HG02571 (cell line): ENCODE results near the gene CEND1.

Experiments
- ATAC-seq: cut with Tn5 transposase; IDR thresholded peaks from one replicate; pipeline ENCODE4 v1.9.1; 2021; ENCODE audit warnings: mild to moderate bottlenecking, moderate library complexity; ENCODE audit not compliant: unreplicated experiment

CEND1 gene

DNA sequence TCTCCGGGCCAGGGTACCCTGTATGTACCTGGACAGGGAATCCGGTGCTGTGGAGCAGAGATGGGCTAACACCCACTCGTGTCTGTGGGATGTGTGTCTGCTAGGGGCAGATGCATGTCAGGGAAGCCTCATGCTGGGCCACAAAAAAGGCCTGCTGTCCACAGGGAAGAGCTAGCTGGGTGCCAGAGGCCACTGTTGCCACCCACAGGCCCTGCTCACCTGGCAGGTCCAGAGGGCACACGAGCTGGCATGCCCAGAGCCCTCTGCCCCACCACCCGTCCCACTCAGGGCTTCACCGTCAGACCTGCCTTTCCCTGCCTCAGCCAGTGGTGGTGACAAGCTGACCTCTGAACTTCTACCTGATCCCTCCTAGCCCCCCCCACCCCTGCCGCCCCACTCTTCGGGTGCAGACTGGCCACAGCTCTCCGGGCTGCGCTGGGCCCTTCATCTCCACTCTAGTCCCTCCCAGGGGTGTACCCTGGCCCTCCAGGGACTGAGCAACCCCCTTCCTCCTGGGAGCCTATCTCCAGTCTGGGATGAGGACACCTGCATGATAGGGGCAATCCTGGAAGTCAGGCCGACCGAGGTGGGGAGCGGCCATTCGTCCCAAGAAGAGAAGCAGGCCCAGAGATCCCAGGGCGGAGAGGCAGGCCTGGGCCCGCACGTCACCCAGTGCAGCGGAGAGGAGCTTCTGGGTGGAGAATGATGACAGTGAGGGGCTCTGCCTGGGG lies 6.8 kb upstream of the CEND1 start:
- no peak for ATAC-seq

DNA sequence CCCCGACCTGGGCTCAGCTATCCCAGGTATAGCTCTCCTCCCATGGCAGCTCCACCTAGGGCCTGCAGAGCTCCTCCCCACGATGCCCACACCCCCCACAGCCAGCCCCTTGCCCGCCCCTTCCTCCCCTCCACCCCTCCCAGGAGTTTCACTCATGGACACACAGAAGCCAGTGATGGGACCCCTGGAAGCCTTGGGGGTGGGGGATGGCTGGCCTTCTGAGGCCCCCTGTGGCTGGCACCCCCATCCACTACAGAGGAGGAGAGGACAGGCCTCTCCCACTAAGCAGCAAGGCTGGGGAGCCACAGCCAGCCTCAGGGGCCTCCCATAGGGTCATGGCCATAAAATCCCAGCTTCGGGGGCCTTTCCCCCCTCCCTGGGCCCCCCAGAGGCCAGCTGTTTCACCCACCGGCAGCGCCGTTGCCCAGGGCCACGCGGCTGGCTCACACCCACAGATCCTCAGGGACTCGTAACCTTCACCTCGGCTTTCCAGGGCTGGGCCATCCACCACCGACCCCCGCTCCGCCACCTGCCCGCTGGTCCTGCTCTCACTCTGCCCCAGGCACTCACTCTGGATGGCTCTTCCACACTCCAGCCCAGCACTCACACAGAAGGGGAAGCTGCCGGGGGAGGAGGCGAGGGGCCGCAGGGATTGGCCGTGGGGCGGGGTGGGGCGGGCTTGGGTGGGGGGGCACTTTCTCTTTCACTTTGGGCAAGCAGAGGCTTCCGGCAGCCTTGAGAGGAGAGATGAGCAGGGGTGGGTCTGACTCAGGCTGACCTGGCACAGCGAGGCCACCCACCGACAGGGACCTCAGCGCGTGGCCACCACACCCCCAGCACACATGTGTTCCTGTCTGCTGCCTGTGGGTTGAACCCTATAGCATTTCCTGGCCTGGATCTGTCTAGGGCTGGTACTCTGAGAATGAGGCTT lies 6.0 kb upstream of the CEND1 start:
- no peak for ATAC-seq

DNA sequence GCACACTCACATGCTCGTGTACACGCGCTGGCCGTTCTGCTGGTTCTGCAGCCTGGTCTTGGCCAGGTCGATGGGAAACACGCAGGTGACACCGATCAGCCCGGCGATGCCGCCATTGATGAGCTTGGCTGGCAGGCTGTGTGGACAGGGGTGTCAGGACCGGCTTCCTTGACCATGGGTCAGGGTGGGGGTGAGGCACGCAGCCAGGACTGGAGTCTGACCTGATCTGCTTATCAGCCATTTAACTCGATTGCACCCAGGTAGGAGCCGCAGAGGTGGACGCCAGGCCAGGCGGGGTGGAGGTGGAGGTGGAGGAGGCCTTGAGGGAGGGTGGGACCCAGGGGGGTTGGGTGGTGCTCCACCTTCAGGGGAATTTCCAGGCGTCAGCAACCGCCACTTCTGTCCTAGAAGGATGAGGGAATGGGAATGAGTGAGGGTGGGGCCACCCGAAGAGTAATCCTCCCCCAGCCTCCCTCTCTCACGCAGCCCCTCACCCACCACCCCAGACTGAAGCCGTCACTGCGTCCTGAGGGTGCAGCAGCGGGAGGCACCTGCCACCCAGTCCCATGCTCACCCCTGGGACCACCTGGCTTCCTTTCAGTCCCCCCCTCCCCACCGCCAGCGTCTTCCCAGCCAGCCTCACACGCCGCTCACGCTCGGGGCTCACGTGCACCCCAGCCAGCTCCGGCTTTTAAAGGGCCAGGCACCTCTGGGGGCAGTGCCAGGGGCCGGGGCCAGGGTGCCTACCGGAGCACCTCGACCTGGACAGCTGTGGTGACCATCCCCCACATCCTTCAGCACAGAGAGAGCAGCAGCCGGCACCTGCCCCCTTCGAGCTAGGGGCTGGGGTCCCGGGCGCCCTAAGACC lies 5.1 kb upstream of the CEND1 start:
- no peak for ATAC-seq

DNA sequence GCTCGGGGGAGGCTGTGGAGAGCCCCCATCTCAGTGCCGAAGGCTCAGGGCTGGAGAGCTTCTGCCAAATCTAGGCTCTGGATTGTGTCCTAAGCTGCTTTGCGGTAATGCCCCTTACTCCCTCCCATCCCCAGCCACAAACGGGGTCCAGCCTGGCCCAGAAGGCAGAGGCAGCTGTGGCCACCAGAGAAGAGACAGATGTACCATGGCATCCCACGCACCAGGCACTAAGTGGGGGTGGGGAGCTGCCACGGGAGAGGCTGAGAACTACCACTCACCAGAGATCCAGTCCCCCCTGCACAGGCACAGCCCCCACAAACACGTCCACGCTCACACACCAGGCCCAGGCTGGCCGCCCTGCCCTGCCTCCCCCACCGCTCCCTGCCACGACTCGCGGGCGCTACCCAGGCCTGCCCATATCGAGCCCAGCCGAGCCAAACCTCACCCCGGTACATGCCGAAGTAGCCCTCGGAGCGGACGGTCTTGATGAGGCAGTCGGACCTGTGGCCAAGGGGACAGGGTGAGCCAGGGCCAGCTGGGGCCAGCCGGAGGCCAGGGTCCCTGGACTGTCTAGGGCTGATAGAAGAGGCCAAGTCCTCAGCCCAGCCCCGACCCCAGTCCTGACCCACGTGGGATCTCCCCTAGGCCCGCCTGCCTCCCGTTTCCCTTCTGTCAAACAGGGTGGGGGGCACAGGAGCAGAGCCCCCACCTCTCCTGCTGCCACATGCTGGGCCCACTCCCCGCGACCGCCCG lies 4.3 kb upstream of the CEND1 start:
- ATAC-seq, result no peak

DNA sequence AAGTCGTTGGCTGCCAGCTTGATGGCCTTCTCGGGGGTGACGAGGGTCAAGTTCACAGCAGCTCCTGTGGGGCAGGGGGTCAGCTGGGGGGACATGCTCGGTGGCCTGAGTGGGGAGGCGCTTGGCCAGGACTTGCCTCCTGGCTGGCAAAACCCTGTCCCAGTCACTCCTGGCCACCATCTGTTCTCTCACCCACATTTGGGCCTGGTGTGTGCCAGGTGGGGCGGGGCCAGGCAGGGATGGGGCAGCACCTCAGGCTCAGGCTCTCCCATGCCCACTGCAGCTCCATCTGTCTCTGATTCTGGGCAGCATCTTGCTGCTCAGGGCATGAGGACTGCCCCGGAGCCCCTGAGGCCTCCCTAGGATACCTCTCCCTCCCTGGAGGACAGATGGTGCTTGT lies 3.7 kb upstream of the CEND1 start:
- no peak for ATAC-seq

DNA sequence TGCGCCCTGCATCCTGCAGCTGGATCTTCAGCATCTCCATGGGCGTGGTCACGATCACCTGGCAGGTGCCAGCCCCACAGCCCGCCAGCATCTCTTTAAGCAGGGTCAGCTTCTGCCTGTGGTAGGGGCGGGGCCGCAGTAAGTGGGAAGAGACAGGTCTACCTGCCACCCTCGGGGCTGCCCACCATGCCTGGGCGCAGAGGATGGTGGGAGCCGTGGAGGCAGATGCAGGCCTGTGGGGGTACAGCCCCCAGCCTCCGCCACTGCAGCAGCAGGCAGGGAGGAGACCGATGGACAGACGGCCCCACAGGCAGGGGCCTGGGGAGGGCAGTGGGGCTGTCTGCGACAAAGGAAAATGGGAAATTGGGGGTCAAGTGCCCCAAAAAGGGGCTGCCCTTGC lies 3.0 kb upstream of the CEND1 start:
- ATAC-seq, result no peak

DNA sequence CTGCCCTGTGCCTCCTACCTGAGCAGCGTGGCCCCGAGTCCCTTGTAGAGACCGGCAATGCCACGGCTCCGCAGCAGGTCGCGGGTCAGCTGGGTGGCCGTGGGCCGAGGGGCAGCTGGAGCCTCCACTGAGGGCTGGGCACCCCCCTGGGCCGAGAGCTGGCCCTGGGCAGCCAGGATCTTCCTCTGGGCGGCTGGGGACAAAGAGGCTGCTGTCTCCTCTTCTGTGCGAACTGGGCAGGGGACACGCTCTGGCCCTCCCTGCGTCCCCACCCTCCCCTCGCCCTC lies 2.6 kb upstream of the CEND1 start:
- ATAC-seq, result no peak

DNA sequence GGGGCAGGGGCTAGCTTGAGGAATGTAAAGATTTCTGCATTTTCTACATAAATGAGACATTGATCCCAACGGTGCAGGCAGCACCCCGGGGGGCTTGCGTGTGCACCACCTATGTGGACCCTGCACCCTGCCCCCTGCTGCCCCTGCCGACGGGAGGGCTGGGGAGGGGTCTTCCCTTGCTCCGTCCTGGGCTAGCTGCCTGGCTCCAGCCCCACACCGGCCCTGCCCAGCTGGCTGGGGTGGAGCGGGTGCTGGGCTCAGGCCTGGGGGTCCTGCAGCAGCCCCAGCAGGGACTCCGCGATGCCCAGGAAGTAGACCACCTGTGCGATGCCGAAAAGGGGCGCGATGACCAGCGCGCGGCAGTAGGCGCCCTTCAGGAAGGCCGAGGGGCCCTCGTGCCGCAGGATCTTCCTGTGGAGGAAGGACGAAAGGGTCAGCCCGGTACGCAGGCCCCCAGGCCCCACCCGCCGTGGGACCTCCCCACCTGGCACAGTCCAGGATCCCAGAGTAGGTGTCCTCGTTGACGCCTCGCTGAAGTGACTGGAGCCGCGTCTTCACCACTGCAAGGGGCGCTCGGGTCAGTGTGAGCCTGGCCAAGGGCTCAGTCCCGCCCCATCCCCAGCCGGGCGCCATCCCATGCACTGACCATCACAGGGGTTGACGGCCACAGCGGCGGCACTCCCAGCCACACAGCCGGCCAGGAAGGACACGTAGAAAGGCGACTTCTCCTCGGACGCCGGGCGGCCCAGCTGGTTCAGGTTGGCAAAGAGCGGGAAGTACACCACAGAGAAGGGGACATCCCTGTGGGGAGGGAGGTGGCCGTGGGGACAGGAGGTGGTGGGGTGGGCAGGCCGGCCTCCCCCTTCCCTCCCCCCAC lies 2.0 kb upstream of the CEND1 start:
- no peak for ATAC-seq

DNA sequence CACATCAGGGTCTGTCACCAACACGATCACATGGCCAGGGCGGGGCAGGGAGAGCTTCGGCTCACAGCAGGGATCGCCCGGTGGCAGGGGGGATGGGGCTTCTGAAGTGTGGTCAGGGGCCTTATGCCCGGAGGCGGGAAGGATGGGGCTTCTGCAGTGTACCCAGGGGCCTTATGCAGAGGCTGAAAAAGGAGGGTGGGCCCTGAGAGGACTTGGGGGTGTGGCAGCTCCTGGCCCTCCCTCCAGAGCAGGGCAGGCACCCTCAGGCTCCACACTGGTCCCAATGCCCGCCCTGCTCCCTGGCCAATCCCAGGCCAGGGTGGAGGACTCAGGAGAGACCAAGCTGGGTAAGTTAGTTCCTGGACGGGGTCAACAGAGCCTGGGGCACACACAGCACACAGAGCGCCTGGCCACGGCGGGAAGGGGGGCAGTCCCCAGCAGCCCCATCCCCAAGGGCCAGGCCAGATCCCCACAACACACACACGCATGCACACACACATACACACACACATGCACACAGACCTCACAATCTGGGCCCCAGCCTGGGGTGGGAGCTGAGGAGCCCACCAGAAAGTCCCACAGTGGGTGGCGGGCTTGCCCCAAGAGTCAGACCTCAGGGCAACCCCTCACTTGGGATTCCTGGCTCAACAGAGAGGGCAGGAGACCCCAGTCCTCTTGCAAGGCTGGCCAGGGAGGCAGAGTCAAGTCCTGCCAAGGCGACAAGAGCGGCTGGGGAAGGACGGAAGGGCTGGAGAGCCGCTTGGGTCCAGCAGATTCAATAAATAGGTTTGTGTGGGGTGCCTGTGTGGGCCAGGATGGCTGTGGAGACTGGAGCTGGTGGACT lies 1.1 kb upstream of the CEND1 start:
- ATAC-seq, result no peak

DNA sequence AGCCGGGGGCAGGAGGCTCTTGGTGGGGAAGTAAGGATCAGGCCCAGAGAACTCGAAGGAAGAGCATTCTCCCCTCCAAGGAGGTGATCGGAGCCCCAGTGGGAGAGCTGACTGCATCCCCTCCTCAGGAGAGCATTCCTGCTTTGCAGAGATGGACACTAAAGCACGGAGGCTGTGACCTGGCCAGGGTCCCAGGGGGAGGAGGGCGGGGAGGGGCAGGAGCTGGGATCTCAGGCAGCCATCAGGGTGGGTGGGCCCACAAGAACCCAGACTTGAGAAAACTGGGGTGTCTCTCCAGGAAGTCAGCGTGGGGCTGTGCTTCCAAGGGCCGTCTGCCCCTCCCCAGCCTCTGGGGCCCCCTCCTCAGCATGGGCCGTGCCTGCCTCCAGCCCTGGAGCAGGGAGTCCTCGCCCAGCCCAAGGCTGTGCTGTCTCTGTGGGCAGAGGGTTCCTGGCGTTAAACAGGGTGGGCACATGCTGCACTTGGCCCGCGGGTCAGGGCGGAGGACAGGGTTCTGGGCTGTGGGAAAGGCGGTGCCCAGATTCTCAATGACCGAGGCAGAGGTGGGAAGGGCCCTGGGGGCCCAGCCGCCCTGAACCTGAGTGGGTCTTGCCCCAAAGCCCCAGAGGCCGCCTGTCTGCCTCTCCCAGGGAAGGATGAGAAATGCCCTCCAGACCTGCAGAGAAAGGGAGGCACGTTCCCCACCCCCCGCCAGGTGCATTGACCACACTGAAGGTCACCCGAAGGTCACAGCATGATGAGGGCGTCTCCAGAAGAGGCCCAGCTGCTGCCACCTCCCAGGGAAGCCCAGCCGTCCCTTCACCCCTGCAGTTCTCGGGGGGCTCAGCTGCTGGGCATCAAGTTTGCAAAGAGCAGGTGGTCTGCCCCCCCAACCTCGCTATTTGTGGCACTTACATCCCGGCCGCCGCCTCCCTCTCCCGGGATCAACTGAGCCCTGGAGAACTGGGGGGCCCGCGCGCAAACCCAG lies 643 bp downstream of the CEND1 start:
- ATAC-seq, result no peak

DNA sequence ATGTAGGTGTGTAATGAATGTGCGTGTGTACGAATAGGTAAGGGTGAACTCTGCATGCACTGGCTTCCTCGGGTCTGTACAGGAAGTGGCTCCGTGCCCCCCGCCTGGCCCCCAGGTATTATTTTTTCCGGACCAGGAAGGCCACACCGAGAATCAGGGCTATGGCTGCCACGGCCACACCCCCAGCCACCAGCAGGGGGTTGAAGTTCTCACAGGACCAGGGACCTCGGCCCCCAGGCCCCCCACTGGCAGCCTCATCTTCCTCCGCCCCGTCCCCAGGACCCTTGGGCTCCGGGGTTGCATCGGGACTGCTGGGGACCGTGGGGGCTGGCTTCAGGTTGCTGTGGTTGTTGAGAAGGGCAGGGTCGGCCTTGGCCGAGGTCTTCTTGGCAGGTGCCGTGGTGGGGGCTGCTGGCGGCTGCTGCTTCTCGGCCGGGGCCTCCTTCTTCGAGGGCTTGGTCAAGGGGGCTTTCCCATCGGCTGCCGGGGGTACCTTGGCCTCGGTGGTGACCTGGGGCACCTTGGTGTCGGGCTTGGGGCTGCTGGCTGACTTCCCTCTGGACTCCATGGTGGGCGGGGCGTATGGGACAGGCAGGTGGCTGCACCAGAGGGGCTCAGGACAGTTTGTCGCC lies 1.8 kb downstream of the CEND1 start:
- no peak for ATAC-seq

DNA sequence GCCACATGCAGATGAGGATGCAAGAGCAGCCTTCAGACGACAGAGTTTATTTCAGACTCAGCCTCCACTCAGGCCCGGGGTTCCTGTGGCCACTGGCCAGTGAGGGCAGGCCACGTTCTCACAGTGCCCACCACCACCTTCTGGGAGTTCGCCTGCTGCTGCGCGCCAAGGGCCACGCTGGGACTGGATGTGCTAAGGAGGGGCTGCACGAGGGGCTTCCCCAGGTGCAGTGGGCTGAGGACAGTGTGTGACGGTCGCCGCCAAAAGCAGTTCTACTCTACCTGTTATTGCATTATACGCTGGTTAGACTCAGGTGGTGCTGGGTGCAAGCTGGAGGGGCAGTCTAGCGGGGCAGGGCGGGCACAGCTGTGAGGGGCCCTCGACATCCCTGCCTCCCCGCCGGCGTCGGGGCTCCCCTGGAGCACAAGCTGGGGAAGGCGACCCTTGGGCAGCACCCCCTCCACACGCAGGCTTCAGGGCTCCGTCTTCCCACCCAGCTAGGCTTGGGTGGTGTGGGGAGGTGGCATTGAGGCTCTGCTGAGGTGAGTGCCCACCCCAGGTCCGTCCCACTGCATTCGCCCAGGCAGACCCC lies 2.7 kb downstream of the CEND1 start:
- ATAC-seq, result no peak

DNA sequence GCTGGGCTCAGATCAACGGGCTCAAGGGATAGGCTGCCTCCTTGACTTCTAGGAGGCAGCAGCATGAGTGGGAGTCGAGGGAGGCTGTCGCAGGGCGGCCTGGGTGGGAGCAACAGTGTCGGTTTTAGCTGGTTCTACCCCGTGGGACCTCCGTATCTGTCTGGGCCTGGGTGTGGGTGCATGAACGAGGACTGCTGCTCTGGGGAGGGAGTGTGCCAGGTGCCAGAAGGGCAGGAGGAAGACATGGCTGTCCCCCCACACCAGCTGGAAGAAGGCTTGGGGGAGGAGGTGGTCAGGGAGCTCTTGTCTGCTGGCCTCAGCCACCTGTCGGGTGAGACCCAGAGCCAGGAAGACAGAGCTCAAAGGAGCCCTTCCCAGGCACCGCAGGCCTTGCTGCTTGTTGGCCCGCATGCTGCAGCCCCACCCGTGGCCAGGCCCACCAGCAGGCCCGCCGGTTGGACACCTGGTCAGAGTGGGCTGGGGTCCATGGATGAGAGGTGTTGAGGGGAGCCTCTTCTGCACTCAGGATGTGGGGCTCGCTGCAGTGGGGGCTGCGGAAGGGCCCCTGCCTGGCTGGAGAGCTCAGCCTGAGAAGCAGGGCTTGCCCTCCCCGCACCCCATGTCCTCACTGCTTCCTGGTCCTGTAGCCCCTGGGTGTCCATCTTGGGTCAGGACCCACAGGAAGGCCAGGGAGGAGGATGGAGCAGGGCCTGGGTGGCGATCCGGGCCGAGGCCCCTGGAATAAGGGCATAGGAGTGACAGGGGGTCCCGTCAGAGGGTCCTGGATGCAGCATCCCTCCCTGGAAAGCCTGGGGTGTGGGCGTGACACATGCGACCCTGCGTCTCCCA lies 3.4 kb downstream of the CEND1 start:
- ATAC-seq, result no peak

DNA sequence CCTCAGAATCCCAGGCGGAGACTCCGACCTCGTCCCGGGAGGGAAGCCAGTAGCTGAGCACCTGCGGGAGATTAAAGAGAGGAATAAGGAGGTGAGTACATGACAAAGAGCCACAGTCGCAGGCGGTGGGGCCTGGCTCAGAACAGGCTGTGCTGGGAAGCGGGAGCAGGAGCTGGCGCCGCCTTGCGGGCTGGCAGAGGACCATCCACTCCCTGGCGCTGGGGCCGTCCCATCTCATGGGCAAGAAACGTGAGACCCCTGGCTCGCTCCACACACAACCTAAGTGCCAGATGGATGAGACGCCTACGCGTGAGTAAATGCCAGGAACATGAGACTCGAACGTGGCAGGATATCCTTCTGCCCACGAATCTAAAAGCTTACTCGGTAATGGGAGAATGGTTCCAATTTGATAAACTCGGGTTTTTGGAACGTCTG lies 6.3 kb downstream of the CEND1 start:
- no peak for ATAC-seq

DNA sequence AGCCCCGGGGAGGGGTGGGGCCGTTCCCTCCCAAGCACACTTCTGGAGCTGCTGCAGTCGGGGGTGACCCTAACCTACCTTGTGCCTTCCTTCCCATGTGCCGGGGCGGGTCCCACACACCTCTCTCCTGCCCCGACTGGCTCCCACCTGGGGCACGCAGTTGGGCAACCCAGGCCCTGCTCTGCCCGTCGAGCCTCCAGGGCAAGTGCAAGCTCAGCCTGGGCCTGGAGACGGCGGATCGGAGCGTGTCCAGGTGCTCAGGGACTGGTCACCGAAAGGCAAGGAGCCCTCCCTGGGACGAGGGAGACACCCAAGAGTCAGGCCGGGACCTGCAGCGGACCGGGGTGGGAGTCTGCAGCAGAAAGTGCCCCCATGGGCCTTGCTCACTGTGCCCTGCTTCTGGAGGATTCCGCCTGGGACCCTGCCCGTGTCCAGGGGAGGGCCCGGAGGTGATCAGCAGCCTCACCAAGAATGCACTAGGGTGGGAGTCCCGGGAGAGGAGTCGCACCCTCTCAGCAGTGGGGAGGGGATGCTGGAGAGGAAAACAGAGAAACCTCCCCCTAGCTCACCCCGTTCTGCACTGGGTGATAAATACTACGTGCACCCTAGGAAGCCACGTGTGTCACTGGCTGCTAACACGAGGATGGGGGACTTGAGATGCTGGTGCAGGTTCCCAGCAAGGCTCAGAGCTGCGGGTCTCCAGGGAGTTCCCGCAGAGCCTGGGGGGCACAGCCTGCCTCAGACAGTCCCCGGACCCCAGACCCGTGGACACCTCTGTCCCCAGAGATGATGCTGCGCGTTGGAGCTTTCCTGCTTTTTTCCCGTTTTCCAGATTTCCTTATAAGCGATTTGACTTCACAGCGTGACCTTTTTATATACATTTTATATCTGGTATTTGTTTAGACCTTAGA lies 7.4 kb downstream of the CEND1 start:
- ATAC-seq, result no peak
